ENCODE data around the gene TRPM4.

DNA sequence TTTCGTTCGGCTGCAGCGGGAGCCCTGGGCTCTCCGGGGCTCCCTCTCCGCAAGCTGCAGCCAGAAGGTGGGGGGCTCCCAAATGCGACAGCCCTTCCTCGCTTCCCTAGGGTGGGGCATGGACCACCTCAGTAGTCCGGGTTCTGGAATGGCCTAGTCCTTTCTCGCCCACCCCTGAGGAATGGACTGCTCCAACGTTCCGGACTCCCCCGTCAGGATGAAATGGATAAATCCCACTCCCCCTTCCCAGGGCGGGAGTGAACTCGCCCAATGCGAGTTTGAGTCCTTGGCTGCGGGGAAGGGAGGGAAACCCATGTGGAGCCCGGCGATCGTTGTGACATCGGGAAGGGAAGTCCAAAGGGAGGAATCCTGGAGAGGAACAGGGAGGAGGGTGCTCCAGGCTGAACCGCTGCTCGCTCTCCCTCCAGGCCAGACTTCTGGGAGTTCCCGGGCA is 7.9 kb upstream of the TRPM4 start:
- TF ChIP-seq TARDBP (IDR thresholded peaks at IDR 0.05) (no peak), NFRKB (IDR thresholded peaks at IDR 0.05) (no peak)

All from HEK293T (cell line).